NCI-H1930 (cell line): ENCODE measurements around the gene SCAPER.

Experiments used
- DNase-seq, 2 experiments: peaks; one replicate each; lab custom pipeline; 2025; lab: John Stamatoyannopoulos, UW

Gene SCAPER

DNA sequence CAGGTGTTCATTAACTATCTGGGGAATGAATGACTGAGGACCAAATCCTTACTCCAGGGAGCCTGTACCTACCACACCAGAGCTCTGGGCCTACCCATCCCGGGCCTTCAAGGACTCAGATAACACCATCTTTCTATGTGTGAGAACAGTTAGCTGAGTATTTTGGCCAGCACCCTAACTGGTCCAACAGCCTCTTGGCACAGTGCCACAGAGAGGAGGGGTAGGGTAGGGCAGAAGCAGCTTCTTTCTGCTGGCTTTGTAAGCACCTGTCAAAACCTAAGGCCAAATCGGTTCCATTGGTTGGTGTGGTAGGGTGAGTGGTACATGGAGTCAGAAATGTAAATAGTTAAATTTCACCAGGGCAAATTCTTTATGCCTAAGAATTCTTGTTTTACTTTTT lies 541.9 kb downstream of the SCAPER start:
- no peak for DNase-seq

DNA sequence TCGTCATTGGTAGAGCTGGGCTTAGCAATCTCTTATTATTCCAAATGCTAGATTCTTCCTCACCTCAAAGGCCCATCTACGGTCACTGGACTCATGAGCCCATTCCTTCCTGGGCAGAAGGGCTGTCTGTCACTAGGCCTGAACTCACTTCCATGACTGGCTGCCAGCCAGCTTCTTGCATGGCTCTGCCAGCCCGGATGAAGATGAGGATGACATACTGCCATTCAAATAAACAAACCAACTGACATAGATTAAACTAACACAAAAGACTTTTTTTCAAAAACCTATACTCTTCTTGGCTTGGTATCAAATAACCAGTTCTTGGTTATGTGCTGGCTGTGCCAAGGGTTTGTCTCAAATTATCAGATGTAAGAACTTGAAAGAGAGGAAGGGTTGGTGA lies 544.7 kb downstream of the SCAPER start:
- no peak for DNase-seq

DNA sequence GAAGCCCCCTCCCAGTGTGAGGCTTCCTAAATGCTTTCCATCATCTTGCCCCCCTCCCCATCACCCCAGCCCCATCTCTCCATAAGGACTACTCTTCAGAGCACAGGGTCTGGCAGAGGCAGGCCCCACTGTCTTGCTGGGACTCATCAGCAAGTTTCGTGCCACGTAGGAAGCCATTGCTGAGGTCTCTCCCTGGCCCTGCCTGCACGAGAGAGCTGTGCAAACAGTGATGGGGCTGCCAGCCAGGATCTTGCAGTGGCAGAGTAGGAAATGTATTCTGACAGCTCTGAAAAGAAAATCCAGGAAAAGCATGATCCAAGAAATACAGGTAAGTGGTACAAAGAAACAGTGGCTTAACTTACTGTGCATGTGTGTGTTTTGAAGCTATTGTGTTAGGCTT lies 546.0 kb downstream of the SCAPER start:
- no peak for DNase-seq

DNA sequence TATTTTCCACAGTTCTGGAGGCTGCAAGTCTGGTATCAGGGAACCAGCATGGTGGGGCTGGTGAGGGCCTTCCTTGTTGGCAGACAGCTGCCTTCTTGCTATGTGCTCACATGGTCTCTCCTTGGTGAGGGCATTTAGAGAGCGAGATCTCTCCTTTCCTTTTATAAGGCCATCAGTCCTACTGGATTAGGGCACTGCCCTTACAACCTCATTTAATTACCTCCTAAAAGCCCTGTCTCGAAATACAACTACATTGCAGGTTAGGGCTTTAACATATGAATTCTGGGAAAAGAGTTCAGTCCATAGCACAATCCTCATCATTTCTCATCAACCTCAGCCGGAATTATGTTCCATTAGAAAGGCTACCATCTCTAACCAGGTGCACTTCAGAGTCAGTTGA lies 546.7 kb downstream of the SCAPER start:
- DNase-seq: no peak

DNA sequence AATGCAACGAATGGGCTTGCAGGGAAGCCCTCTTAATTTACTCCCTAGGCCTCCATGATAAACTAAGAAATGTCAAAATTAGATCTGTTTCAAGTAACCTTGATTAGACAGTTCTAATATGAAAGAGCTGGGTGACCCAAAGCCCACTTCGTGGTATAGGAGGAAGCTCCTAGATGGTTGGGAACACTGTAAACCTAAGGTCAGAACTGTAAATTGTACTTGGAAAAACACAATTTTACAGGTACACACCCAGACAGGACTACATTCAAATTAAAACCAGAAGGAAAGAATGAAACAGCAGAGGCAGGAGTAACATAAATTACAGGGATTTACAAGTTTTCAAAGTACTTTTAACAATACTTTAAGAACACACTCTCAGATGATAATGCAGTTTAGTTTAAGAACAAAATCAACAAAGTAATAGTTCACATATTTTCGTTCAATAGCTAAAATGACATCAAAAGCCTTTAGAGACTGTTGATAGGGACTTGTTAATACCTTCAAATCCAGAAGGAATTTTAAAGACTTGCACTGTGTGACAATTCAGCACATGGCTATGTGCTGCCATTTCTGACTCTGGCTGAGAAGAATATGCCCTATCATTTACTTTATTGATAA lies 550.2 kb downstream of the SCAPER start:
- DNase-seq: no peak

DNA sequence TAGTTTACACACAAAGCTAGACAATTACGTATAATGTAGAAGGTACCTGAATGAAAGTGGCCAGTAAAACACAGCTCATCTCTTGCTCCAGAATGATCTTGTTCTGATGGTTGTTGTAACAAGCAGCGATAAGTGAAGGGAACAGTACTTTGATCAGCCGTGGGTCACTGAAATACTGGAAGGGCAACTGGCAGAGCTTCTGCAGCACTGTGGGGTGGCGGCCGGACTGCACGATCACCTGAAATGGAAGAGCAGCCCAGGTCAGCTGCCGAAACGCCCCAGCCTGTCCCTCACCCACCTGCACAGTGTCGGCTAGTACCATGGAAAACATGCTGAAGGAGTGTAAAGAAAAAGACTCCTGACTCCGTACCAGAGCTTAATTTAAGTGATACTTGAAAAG lies 551.2 kb downstream of the SCAPER start:
- no peak for DNase-seq

DNA sequence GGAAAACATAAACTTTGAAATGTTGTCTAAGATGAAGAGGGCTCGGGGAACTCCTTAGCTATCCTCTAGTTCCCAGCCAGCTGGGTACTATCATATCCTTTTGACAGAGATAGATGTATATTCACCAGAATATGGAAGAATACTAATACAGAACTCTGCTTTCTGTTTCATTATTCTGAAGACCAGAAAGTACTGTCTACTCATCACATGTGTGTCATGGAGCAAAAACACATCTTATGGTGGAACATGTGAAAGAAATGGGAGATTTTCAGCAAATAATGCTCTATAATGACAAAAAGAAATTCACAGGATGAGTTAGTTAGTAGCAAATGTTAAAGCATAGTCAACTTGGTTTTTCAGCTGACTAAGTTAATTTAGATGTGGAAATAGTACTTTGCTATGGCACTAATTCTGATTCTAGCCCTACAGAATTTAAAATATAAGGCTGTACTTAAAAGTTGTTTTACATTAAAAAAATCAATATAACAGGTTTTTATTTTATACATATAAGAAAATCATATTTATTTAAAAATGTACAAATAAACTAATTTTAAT lies 552.0 kb downstream of the SCAPER start:
- DNase-seq: no peak

DNA sequence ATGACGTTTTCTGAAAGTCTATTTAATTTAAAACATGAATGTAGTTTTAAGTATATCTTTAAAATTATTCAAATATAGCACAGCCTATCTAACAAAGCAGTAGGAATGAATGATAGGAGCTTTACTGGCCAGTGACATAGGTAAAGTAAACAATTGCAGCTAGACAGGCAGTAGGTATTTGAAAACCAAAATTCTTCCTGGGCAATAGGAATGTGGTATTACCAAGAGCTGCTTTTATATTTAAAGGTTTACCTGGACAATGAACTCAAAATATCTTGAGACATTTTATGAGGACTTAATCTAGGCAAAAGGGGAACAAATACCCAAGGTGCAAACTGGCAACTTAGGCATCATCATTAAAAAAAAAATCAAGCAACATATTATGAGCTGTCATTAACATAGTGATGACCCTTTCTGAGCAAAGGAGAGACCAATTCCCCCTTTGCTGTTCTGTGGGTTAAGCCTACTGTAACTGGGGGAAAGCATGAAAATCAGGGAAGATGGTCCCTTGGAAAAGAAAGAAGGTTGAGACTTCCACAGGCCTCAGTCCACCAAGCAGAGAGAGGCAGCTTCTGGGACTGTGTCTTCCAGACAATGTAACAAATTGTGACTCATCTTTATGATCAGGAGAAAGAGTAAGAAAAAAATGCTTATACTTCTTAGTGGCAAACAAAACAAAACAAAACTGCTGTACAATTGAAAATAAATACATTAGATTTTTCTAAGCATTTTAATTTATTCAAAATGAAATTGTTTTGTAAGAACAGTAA lies 555.7 kb downstream of the SCAPER start:
- DNase-seq: no peak

DNA sequence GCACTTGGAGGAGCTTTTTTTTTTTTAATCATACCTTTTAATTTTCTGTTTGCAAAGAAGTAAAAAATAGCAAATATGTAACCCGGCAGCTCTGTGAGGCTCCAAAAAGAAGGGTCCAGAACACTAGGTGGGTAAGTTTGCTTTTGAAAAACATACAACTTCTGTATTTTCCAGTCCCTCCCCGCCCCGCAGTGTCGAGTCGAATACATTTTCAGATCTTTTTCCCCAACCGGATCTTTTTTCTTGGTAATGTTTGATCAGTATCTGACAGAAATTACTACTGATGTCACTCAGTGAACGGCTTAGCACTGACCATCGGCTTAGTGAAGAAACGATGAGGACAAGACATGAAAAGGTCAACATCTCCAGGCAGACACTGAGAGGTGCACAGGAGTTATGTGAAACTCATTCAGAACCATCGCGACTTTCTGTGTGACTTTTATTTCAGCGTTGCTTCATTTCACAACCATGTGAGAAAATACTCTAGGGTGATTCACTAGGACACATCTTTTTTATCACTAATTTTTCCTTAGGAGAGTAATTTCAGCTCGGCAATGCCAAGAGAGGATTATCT lies 557.6 kb downstream of the SCAPER start:
- DNase-seq: no peak

DNA sequence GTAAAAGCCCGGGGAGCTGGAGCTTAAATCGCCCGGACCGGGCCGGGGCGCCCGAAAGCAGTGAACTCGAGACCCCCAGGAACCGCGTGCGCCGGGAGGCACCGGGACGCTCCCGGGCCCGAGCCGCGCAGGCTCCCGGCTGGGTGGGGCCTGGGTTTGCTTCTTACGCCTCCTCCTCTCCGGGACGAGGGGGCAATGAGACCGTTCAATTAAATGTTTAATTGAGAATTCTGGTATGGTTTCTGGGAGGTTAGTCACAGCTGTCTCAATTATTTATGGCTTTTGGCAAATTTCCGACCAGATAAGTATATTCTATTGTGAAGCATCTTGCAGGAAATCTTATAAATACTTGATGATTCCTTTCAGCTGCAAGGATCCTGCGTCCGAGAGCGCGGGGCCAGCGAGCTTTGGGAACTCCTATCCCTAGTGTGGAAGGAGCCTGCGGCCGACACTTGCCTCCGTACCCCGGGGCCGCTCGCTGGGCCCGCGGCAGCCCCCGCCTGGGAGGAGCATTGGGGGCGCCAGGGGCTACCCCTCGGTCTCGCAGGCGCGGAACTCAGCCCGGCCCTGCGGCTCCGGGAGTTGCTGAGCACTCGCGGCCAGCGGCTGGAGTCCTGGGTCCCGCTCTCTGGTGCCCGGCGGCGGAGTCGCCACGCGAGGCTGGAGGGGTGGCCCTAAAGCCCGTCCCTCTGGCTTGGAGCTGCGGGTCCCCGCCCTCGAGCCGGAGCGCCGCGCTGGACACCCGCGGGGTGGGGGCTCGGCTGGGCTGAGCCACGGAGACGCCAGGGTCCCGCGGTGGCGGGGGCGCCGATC lies 558.3 kb downstream of the SCAPER start:
- no peak for DNase-seq

DNA sequence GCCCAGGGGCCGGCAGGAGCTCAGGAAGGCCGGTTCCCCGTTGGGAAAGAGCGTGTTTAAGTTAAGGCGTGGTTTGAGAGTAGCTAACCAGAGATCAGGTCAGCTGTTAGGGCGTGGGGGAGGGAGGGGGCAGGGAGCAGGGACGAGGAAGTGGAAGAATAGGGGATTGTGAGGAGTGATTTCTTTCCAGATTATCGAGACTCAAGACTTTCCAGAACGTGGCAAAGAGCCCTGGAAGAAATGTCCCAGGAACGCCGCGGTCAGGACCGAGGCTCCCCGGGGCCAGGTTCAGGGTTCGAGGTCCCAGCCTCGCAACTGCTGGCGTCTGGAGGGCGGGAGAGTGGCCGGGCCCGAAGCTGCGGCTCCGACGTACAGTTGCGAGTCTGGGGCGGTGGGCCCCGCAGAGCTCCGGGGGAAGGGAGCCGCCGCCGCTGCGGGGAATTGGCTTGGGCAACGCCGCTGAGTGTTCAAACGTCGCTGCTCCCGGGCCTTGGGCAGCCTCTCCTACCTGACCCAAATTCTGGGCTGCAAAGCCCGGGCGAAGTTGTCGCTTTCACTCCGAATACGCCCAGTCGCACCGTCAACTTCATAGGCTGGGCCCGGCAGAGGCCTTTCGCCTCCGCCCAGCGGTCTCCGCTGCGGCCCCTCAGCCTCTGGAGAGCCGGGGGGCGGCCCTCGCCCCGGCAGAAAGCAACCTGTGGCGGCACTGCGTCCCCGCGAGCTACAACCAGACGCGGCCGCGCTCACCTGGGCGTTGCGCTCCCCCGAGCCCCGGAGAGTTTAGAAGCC lies 559.1 kb downstream of the SCAPER start:
- no peak for DNase-seq

DNA sequence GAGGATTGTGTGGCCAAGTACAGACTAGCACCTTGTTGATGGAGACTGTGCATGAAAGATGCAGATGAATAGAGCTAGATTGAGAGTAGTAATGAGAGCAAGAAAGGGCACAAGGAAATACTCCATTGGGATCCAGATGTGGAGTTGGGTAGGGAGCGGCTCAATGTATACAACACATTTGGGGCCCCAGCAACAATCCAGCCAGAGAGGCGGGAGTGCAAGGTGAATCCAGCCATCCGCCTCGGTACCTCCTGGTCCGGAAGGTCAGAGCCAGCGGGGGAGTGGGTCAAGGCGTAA lies 559.6 kb downstream of the SCAPER start:
- no peak for DNase-seq

DNA sequence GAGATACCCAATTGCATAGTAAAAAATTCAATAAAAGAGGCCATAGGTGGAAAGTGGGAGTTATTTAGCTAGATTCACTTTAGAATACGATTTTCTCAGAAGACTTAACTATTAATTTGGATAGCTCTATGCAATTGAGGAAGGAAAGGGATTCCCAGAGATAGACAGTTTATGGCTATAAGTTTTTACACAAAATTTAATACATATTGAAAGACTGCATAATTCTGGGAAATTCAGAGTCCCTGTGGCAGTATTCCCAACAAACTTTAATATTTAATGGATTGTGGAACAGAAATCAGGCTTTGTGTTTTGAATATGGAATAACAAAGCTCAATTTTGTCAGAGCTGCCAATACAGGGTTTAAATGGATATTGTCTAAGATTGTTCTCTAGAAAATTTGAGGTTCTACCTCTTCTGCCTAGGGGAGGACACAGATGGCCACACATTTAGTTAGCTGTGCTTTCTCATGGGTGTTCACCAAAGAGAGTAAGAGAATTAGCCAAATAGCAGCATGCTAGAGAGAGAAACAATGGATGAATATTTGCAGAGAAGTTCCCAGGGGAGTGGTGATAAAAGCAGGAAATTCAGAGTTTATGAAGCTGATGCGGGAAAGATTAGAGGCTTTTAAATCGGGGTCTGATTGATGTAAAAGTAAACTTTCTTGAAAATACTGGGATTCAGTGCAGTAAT lies 560.1 kb downstream of the SCAPER start:
- DNase-seq: no peak

DNA sequence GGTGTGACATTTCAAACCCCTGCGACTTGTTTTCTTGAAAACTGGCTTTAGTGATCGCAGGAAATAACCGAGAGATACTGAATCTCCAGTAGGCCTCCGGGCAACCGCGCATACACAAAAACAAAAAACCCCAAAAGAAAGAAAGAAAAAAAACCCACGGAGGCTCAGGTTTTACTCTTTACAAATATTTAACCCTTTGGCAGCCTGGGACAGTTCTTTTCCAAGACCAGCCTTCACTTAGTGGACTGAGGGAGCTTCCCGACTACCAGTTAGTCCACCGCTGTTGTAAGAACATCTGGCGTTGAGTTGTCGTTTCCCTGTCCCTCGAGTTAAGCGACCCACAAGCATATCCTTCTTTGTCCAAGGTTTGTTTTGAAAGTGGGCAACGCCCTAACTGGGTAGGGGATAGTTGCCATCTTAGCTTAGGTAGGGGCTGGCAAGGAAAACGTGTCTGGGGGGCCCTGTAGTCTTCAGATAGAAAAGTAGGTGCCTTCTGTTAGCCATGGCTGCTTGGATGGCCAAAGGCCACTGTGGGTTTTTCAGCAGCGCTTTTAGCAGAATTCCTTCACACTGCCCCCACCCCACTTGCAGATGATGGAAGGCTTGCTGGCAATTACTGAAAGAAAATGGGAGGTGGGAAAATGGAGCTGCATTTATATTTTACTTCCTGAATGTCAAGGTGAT lies 561.7 kb downstream of the SCAPER start:
- no peak for DNase-seq

DNA sequence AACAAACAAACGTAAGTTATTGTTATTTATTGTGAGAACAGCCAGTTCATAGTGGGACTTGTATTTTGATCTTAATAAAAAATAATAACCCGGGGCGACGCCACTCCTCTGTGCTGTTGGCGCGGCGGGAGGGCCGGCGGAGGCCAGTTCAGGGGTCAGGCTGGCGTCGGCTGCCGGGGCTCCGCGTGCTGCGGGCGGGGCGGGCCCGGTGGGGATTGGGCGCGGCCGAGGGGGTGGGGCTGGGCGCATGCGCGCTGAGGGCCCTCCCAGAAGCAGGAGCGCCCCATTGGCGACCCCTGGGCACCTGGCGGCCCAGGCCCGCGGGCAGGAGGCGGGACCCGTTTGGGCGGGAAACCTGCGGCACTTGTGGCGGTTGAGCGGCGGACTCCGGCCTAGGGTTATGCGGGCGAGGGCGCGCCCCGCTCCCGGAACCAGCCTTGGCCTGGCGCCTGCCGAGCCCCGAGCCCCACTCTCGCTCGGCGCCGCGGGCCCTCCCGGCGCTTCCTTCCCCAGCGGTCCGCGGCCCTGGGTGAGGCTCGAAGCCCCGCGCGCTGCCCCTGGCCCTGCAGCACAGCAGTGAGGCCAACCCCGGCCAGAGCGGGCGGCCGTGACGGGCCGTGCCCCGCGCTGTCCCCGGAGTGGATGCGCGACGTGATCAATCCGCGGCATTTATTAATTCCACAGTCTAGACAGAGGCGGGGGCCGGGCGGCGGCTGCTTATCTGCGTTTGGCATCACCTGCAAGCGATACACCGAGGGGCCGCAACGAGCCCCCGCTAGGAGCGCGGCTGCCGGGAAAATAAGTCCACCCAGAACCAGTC lies 562.5 kb downstream of the SCAPER start:
- DNase-seq: no peak

DNA sequence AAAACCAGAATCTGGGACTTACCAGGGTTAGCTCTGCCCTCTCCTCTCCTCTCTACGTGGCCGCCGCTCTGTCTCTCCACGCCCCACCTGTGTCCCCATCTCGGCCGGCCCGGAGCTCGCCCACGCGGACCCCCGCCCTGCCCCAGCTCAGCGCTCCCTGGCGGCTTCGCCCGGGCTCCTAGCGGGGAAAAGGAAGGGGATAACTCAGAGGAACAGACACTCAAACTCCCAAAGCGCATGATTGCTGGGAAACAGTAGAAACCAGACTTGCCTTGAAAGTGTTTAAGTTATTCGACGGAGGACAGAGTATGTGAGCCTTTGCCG lies 563.1 kb downstream of the SCAPER start:
- no peak for DNase-seq

DNA sequence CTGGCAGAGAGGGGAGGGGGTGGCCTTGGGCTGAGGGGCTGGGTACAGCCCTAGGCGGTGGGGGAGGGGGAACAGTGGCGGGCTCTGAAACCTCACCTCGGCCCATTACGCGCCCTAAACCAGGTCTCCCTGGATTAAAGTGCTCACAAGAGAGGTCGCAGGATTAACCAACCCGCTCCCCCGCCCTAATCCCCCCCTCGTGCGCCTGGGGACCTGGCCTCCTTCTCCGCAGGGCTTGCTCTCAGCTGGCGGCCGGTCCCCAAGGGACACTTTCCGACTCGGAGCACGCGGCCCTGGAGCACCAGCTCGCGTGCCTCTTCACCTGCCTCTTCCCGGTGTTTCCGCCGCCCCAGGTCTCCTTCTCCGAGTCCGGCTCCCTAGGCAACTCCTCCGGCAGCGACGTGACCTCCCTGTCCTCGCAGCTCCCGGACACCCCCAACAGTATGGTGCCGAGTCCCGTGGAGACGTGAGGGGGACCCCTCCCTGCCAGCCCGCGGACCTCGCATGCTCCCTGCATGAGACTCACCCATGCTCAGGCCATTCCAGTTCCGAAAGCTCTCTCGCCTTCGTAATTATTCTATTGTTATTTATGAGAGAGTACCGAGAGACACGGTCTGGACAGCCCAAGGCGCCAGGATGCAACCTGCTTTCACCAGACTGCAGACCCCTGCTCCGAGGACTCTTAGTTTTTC lies 563.6 kb downstream of the SCAPER start:
- DNase-seq: no peak

DNA sequence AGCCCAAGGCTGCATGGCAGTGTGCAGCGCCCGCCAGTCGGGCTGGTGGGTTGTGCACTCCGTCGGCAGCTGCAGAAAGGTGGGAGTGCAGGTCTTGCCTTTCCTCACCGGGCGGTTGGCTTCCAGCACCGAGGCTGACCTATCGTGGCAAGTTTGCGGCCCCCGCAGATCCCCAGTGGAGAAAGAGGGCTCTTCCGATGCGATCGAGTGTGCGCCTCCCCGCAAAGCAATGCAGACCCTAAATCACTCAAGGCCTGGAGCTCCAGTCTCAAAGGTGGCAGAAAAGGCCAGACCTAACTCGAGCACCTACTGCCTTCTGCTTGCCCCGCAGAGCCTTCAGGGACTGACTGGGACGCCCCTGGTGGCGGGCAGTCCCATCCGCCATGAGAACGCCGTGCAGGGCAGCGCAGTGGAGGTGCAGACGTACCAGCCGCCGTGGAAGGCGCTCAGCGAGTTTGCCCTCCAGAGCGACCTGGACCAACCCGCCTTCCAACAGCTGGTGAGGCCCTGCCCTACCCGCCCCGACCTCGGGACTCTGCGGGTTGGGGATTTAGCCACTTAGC lies 564.3 kb downstream of the SCAPER start:
- DNase-seq: no peak
